ENCODE results near the gene HIF3A. TPM values are rescaled to one million over a fixed set of nuclear protein-coding genes. Genes with fewer than 3 reads are reported as not detected.

Gene HIF3A
- total RNA-seq, 1 experiment from 2014 or later = 0.68 TPM

GRCh38 chr19:46351241-46352041 lies 54.6 kb downstream of the HIF3A start:
- Mint-ChIP-seq H3K36me3 (ENCODE audit: insufficient read depth, unreplicated experiment) (peaks cover 59% of the 10 kb centered on the region), H3K27ac (ENCODE audit: unreplicated experiment) (peak overlapping the region; percentile 20), H3K27me3 (ENCODE audit: unreplicated experiment) (no peaks in the 10 kb centered on the region), H3K9me3 (ENCODE audit: low read depth, unreplicated experiment) (no peaks in the 10 kb centered on the region), H3K4me1 (ENCODE audit: low read depth, unreplicated experiment) (peaks cover 76% of the 10 kb centered on the region), H3K4me3 (ENCODE audit: low read depth, unreplicated experiment) (peak overlapping the region; percentile 5)
- TF ChIP-seq CTCF (IDR thresholded peaks at IDR 0.05; ENCODE audit: unreplicated experiment) = no peak
- intact Hi-C loops (cut with micrococcal nuclease; ENCODE audit: unreplicated experiment) = no loop called here
- CTCF ChIA-PET = interaction anchor here (0.5 to 1.4 kb wide), 2 partner anchors 18 to 274 kb away, joined by 3 to 4 read pairs; no protein-coding TSS in a partner anchor
- BruUV-seq (replicated peaks) = no TSS peak
- DNase-seq = peak; percentile 70

DNA sequence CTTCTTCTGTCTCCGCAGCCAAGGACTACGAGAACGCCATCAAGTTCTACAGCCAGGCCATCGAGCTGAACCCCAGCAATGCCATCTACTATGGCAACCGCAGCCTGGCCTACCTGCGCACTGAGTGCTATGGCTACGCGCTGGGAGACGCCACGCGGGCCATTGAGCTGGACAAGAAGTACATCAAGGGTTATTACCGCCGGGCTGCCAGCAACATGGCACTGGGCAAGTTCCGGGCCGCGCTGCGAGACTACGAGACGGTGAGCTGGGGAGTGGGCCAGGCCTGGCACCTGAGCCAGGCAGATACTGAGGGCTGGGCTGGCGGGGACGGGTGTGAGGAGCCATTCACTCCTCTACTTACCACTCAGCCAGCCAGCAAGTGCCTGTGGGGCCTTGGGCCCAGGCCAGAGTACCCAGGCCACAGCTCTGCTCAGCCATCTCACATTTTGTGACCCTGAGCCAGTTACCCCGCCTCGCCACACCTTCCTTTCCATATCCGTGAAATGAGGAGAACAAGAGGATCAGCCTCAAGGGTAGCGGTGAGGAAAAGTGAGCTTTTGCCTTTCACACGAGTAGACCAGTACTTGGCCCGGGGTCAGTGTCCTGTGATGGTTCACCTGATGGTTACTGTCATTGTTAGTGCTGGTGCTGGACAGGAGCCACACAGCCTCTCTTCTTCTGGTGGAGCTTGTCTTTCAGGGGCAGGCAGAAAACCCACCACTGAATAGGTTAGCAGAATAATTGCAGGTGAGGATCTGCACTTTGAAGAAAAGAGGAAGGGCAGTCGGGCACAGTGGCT lies 57.1 kb downstream of the HIF3A start:
- Mint-ChIP-seq H3K27ac (ENCODE audit: unreplicated experiment) (no peak overlapping the region), H3K36me3 (ENCODE audit: insufficient read depth, unreplicated experiment) (peaks cover 42% of the 10 kb centered on the region), H3K27me3 (ENCODE audit: unreplicated experiment) (no peaks in the 10 kb centered on the region), H3K4me1 (ENCODE audit: low read depth, unreplicated experiment) (peaks cover 80% of the 10 kb centered on the region), H3K4me3 (ENCODE audit: low read depth, unreplicated experiment) (no peak overlapping the region), H3K9me3 (ENCODE audit: low read depth, unreplicated experiment) (no peaks in the 10 kb centered on the region)
- intact Hi-C loops (cut with micrococcal nuclease; ENCODE audit: unreplicated experiment) = no loop called here
- BruUV-seq (replicated peaks) = no TSS peak
- TF ChIP-seq CTCF (IDR thresholded peaks at IDR 0.05; ENCODE audit: unreplicated experiment) = no peak
- CTCF ChIA-PET = interaction anchor here (1.5 kb wide), 1 partner anchor 20 kb away, joined by 4 read pairs; no protein-coding TSS in a partner anchor
- DNase-seq = no peak

DNA sequence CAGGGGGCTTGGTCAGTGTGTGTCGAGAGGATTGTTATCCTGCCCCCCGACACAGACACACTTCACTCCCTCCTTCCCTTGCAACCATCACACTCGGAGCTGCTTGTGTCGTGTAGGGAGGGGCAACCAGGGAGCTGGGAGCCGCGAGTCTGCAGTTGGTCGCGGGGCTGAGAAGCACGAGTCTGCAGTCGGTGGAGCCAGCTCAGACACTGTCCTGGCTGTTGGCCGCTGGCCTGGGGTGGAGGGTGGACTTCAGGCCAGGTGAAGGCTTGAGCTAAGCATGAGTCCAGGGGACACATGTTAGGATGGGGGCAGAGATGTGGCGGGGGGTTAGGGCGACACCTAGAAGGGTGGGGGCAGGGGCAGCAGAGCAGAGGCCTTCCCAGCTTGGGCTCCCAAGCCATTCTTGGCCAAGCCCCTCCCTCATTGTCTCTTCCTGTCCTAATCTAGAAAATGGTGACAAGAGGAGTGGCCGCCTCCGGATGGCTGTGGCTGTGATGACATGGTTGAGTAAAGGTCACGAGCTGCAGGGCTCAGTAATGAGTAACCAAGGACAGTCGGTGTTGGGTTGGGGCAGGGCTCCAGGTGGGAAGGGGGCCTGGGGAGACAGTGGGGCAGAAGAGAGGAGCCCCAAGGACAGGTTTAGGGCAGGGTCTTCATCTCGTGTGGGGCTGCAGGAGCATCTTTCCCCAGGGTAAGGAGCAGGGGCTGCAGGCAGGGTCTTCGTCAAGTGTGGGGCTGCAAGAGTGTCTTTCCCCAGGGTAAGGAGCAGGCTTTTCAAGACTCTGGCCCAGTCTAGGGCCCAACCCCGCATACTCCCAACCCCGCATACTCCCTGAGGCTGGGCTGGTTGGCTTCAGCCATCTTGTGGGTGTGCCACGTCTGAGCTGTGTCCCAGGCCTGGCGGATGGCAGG lies 58.6 kb downstream of the HIF3A start:
- Mint-ChIP-seq H3K4me3 (ENCODE audit: low read depth, unreplicated experiment) (peak overlapping the region; percentile 41), H3K4me1 (ENCODE audit: low read depth, unreplicated experiment) (peaks cover 66% of the 10 kb centered on the region), H3K27me3 (ENCODE audit: unreplicated experiment) (no peaks in the 10 kb centered on the region), H3K36me3 (ENCODE audit: insufficient read depth, unreplicated experiment) (peaks cover 30% of the 10 kb centered on the region), H3K9me3 (ENCODE audit: low read depth, unreplicated experiment) (no peaks in the 10 kb centered on the region), H3K27ac (ENCODE audit: unreplicated experiment) (peak overlapping the region; percentile 69)
- no peak for TF ChIP-seq CTCF (IDR thresholded peaks at IDR 0.05; ENCODE audit: unreplicated experiment)
- intact Hi-C loops (cut with micrococcal nuclease; ENCODE audit: unreplicated experiment) = no loop called here
- CTCF ChIA-PET = interaction anchor here (0.5 to 3.9 kb wide), 4 partner anchors 18 to 949 kb away, joined by 4 to 20 read pairs (median 8); no protein-coding TSS in a partner anchor
- DNase-seq = peak; percentile 36
- BruUV-seq (replicated peaks) = no TSS peak
